ENCODE measurements around the gene DAB2IP. TPM values are rescaled to one million over a fixed set of nuclear protein-coding genes. Genes with fewer than 3 reads are reported as not detected.

DAB2IP gene
- total RNA-seq, 2 donors from 2014 or later, result 38.0 to 47.0 TPM

GRCh38 chr9:121743441-121744001 is 92.1 kb downstream of the DAB2IP start:
- Histone ChIP-seq H3K36me3 (no peaks in the 10 kb centered on the region), H3K4me1 (peaks cover 0 to 98% of the 10 kb centered on the region in 2 donors), H3K27me3 (no peaks in the 10 kb centered on the region), H3K9me3 (no peaks in the 10 kb centered on the region), H3K4me3 (peak overlapping the region; percentile 37 to 53), H3K27ac (peak overlapping the region; percentile 89 to 96)
- no peak for TF ChIP-seq CTCF (IDR thresholded peaks at IDR 0.05)
- peak; percentile 89 for DNase-seq (ENCODE audit: low spot score)

DNA sequence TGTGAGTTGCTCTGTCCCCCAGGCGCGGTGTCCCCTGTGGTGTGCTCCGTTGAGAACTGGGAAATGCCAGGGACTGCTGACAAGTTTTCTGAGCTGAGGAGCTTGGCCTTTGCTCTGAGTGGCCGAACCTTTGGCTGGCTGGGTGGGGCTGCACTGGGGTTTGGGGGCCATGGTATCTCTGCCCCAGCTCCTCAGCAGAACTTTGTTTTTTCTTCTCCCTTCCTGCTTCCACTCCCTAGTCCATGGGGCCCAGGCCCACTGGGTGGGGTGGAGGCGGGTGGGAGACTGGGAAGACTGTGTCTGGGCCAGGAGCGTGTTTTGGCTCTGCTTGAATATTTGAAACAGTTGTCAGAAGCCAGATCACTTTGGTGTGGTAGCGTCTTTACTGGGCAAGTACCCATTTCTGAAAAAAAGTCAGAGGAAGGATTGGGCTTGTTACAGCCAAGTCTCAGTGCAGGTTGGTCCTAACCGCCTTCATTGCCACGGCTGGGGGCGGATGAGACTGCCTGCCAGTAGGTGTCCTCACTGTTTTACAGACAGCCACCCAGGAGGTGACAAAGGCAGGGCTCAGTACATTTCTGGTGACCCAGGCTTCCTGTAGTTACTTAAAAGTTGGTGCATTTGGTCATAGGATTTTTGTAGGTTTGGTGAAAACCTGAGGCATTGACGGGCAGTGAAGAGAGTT is 92.7 kb downstream of the DAB2IP start:
- peak; percentile 83 for DNase-seq (ENCODE audit: low spot score)
- Histone ChIP-seq H3K36me3 (no peaks in the 10 kb centered on the region), H3K9me3 (no peaks in the 10 kb centered on the region), H3K27me3 (no peaks in the 10 kb centered on the region), H3K27ac (peak overlapping the region; percentile 89 to 96), H3K4me1 (peaks cover 0 to 98% of the 10 kb centered on the region in 2 donors), H3K4me3 (peak overlapping the region; percentile 37 to 53)
- peak; percentile 35 to 77 for TF ChIP-seq CTCF (IDR thresholded peaks at IDR 0.05)

DNA sequence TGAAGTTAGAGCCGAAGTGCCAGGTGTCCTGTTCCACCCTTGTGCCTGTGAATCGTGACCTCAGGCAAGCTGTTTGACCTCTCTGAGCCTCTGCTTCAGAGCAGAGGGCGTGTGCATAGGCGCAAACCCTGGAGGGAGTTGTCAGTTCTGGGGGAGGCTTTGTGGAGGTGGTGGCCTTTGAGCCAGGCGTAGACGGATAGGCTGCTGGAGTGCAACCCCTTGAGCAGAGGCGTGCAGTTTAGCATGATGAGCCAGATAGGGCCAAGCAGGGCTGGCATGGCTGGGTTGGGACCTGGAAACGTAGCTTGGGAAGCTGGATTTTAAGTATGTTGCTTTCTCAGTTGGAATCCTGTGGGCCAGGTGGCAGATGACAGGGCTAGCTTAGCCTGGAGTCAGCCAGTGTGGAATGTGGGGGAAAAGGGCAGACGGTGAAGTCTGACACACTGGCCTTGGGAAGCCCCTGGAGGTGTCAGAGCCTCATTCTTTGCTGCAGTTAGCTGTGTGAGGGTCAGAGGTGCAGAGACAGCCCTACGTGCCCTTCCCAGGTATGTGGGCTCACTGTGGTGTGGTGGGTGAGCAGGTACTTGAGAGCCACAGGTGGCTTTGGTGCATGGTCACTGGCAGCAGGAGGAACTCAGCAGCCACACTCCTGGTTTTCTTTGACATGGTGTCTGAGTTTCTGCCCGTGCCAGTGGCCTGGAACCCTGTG is 93.4 kb downstream of the DAB2IP start:
- Histone ChIP-seq H3K27me3 (no peaks in the 10 kb centered on the region), H3K27ac (peak overlapping the region; percentile 89 to 96), H3K9me3 (no peaks in the 10 kb centered on the region), H3K36me3 (no peaks in the 10 kb centered on the region), H3K4me3 (peak overlapping the region in 1 of 2 donors; percentile 53), H3K4me1 (peaks cover 0 to 98% of the 10 kb centered on the region in 2 donors)
- peak in 1 of 2 donors; percentile 6 for TF ChIP-seq CTCF (IDR thresholded peaks at IDR 0.05)
- no peak for DNase-seq (ENCODE audit: low spot score)

- Histone ChIP-seq H3K9me3 (no peaks in the 10 kb centered on the region), H3K4me1 (peaks cover 0 to 98% of the 10 kb centered on the region in 2 donors), H3K27me3 (no peaks in the 10 kb centered on the region), H3K36me3 (no peaks in the 10 kb centered on the region), H3K4me3 (no peak overlapping the region), H3K27ac (peak overlapping the region; percentile 89 to 96)
- no peak for TF ChIP-seq CTCF (IDR thresholded peaks at IDR 0.05)
- no peak for DNase-seq (ENCODE audit: low spot score)
These were observed 93.9 kb downstream of the DAB2IP start for GRCh38 chr9:121745396-121745695.

GRCh38 chr9:121746411-121746810 is 95.0 kb downstream of the DAB2IP start:
- Histone ChIP-seq H3K9me3 (no peaks in the 10 kb centered on the region), H3K4me1 (peaks cover 0 to 98% of the 10 kb centered on the region in 2 donors), H3K4me3 (no peak overlapping the region), H3K27me3 (no peaks in the 10 kb centered on the region), H3K36me3 (no peaks in the 10 kb centered on the region), H3K27ac (peak overlapping the region in 1 of 2 donors; percentile 96)
- DNase-seq (ENCODE audit: low spot score), result no peak
- no peak for TF ChIP-seq CTCF (IDR thresholded peaks at IDR 0.05)

Measured in right atrium auricular region (tissue), 2 donors.